OCI-LY1 (cell line): ENCODE data around the gene ENTPD2.

Experiments
- H2AFZ ChIP-seq: fragments of 200-600 bp; sonication (generic), shearing (Covaris generic); 2 replicates; pipeline ENCODE4 v1.6.0; 2014; ENCODE audit warnings: antibody characterized with exemption, mild to moderate bottlenecking, low read length
- H3F3A ChIP-seq: fragments of 200-600 bp; sonication (generic), shearing (Covaris generic); 2 replicates; pipeline ENCODE4 v1.6.0; 2014; ENCODE audit warnings: mild to moderate bottlenecking, antibody characterized with exemption, low read length, moderate library complexity; ENCODE audit not compliant: insufficient read depth
- H3K27ac ChIP-seq: fragments of 200-600 bp; sonication (generic); 2 replicates; pipeline ENCODE4 v1.5.1; 2014; ENCODE audit warnings: low read length, mixed run types, mild to moderate bottlenecking, low read depth; ENCODE audit not compliant: poor library complexity, severe bottlenecking
- H3K27me3 ChIP-seq: fragments of 200-600 bp; sonication (generic); 2 replicates; pipeline ENCODE4 v1.6.0; 2014; ENCODE audit warnings: antibody characterized with exemption, mild to moderate bottlenecking, low read length, moderate library complexity; ENCODE audit not compliant: insufficient read depth
- H3K36me3 ChIP-seq: fragments of 200-600 bp; sonication (generic); 2 replicates; pipeline ENCODE4 v1.6.1; 2014; ENCODE audit warnings: mild to moderate bottlenecking, antibody characterized with exemption, low read length, moderate library complexity, mixed read lengths; ENCODE audit not compliant: insufficient read depth
- H3K4me1 ChIP-seq: fragments of 200-600 bp; sonication (generic); 2 replicates; pipeline ENCODE4 v1.5.1; 2014; ENCODE audit warnings: mild to moderate bottlenecking, low read length, moderate library complexity; ENCODE audit not compliant: insufficient read depth, severe bottlenecking
- H3K4me2 ChIP-seq: fragments of 200-600 bp; sonication (generic), shearing (Covaris generic); 2 replicates; pipeline ENCODE4 v1.6.1; 2014; ENCODE audit warnings: low read length
- H3K4me3 ChIP-seq: fragments of 200-600 bp; sonication (generic); 2 replicates; pipeline ENCODE4 v1.5.1; 2014; ENCODE audit warnings: low read length, low read depth, mild to moderate bottlenecking, mixed read lengths; ENCODE audit not compliant: poor library complexity, severe bottlenecking
- H3K79me2 ChIP-seq: fragments of 200-600 bp; shearing (Covaris generic); 2 replicates; pipeline ENCODE4 v1.6.1; 2016; ENCODE audit warnings: mixed run types, low read length, mixed read lengths; ENCODE audit not compliant: insufficient read depth
- H3K9ac ChIP-seq: fragments of 200-600 bp; sonication (generic), shearing (Covaris generic); 2 replicates; pipeline ENCODE4 v1.6.1; 2014; ENCODE audit warnings: mild to moderate bottlenecking, low read length, mixed read lengths
- H3K9me2 ChIP-seq: fragments of 200-600 bp; sonication (generic), shearing (Covaris generic); 2 replicates; pipeline ENCODE4 v1.6.1; 2014; ENCODE audit warnings: low read depth, mild to moderate bottlenecking, low read length, mixed read lengths
- H3K9me3 ChIP-seq: fragments of 200-600 bp; shearing (Covaris generic); 2 replicates; pipeline ENCODE4 v1.6.1; 2014; ENCODE audit warnings: low read length, mixed read lengths
- H4K20me1 ChIP-seq: fragments of 200-600 bp; sonication (generic), shearing (Covaris generic); 2 replicates; pipeline ENCODE4 v1.6.0; 2016; ENCODE audit warnings: mild to moderate bottlenecking, low read length; ENCODE audit not compliant: insufficient read depth
- CTCF ChIP-seq: fragments of 200-600 bp; sonication (generic), shearing (Covaris generic); IDR thresholded peaks from 2 replicates; pipeline ENCODE4 v1.5.1; 2017; ENCODE audit warnings: mild to moderate bottlenecking, antibody characterized with exemption, low read length, moderate library complexity, mixed read lengths
- EZH2 ChIP-seq: fragments of 200-600 bp; sonication (generic), shearing (Covaris generic); IDR thresholded peaks from 2 replicates; pipeline ENCODE4 v1.8.0; 2017; ENCODE audit warnings: borderline replicate concordance, mixed run types, mild to moderate bottlenecking, antibody characterized with exemption, low read length, moderate library complexity, mixed read lengths

The ENTPD2 gene

GRCh38 chr9:137017071-137017470 is 36.8 kb downstream of the ENTPD2 start:
- Histone ChIP-seq H3K4me1 (no peaks in the 10 kb centered on the region), H4K20me1 (no peaks in the 10 kb centered on the region), H3K4me3 (no peak overlapping the region), H3K27ac (no peak overlapping the region), H3K27me3 (peaks cover 3% of the 10 kb centered on the region; the same call in 1 of the 2 replicates), H3K9me3 (no peaks in the 10 kb centered on the region), H3F3A (no peaks in the 10 kb centered on the region), H3K4me2 (no peak overlapping the region), H3K36me3 (no peaks in the 10 kb centered on the region), H3K9me2 (no peaks in the 10 kb centered on the region), H2AFZ (no peak overlapping the region), H3K79me2 (no peaks in the 10 kb centered on the region), H3K9ac (no peak overlapping the region)
- no peak for TF ChIP-seq EZH2
- no peak for TF ChIP-seq CTCF

- peaks cover 3% of the 10 kb centered on the region; the same call in 1 of the 2 replicates for H3K27me3 ChIP-seq
- no peaks in the 10 kb centered on the region for H3F3A ChIP-seq
- no peaks in the 10 kb centered on the region for H3K9me2 ChIP-seq
- H3K9ac ChIP-seq: no peak overlapping the region
- H3K79me2 ChIP-seq: no peaks in the 10 kb centered on the region
- TF ChIP-seq CTCF: no peak
- no peaks in the 10 kb centered on the region for H3K9me3 ChIP-seq
- H4K20me1 ChIP-seq: no peaks in the 10 kb centered on the region
- H3K4me2 ChIP-seq: no peak overlapping the region
- H3K4me1 ChIP-seq: no peaks in the 10 kb centered on the region
- H3K36me3 ChIP-seq: no peaks in the 10 kb centered on the region
- no peak overlapping the region for H3K4me3 ChIP-seq
- H3K27ac ChIP-seq: no peak overlapping the region
- H2AFZ ChIP-seq: no peak overlapping the region
These were observed 37.4 kb downstream of the ENTPD2 start for GRCh38 chr9:137016436-137016835.

- Histone ChIP-seq H3K4me3 (no peak overlapping the region), H3K36me3 (no peaks in the 10 kb centered on the region), H3K9me3 (no peaks in the 10 kb centered on the region), H3K9ac (no peak overlapping the region), H3K4me2 (no peak overlapping the region), H3K27ac (no peak overlapping the region), H4K20me1 (no peaks in the 10 kb centered on the region), H3K4me1 (no peaks in the 10 kb centered on the region), H3K79me2 (no peaks in the 10 kb centered on the region), H2AFZ (no peak overlapping the region), H3F3A (no peaks in the 10 kb centered on the region), H3K27me3 (peaks cover 3% of the 10 kb centered on the region; the same call in 1 of the 2 replicates), H3K9me2 (no peaks in the 10 kb centered on the region)
- no peak for TF ChIP-seq EZH2
- no peak for TF ChIP-seq CTCF
These were observed 37.9 kb downstream of the ENTPD2 start for GRCh38 chr9:137015976-137016375.
